Measurements from ENCODE around the gene STIM2.
A peak's percentile ranks its signal among the peaks of the same experiment; 100 is the strongest.

Gene STIM2

DNA sequence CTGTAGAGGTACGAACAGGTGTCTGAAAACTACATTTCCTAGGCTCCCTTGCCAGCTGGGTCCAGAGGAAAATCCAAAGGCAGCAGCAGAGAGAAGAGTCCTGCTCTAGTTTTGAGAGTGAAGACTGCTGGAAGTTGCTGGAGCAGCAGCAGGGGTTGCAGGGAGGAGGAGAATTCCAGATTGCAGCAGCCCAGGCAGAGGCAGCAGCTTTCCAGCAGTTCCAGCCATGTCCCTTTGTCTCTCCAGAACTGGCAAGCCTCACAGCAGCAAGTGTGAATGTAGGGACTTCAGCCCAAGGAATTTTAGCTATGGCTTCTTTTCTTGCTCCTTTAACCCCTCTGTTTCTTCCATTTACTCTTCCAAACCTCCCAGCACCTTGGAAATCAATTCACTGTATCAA, 24.1 kb upstream of the STIM2 start:
- Histone ChIP-seq H3K9me3 (ENCODE audit: insufficient read depth, low read depth, low read length) (no peaks in the 10 kb centered on the region), H3K27me3 (ENCODE audit: insufficient read depth, low read length) (no peaks in the 10 kb centered on the region), H3K9ac (ENCODE audit: low read depth, low read length) (no peak overlapping the region), H3K4me3 (ENCODE audit: low read length) (no peak overlapping the region), H3K36me3 (ENCODE audit: insufficient read depth, low read length) (no peaks in the 10 kb centered on the region), H3K4me1 (ENCODE audit: insufficient read depth, low read length) (peaks cover 6% of the 10 kb centered on the region; the same call in 1 of the 2 replicates), H3K27ac (ENCODE audit: low read depth, low read length) (no peak overlapping the region)
- WGBS: 89% methylated on average over 1 of the region's 1 CpG

DNA sequence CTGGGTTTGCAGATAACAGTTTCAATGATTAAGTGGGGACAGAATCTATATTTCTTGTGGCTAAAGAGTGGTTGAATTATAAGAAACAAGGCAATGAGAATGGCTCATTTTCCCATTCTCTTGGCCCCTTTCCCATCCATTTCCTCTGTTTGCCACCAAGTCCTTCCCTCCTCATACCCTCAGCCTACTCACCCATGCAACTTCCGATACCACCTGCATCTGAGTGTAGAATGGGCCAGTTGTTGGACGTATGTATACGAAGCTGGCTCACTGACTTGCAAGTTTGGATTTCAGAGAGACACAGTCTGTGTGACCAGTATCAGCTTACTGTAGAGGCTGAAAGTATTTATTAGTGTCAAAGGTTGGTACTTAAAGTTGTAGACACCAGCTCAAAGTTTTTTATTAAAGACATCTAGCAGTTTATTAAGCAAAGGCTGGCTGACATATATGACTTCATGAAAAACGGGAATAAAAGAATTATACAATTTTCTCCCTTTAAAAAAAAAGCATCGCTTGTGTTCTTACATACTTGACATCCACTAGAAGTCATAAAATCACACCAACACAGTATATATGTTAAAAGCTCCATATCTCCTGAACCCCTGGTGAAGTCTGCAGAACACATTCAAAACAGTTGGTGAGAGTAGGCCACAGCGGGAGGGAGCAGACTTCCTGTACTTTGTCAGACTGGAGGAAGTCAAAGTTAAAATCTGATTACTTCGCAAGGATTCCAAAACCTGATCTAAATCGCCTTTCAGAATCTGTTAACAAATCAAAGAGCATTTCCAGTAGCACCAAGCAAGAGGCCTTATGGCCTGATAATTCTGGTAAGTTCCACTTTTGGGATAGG, 22.4 kb upstream of the STIM2 start:
- H3K9ac ChIP-seq (ENCODE audit: low read depth, low read length): no peak overlapping the region
- H3K27ac ChIP-seq (ENCODE audit: low read depth, low read length): no peak overlapping the region
- H3K36me3 ChIP-seq (ENCODE audit: insufficient read depth, low read length): no peaks in the 10 kb centered on the region
- 92% methylated on average over 8 of the region's 8 CpGs for WGBS
- H3K4me1 ChIP-seq (ENCODE audit: insufficient read depth, low read length): peaks cover 6% of the 10 kb centered on the region; the same call in 1 of the 2 replicates
- H3K9me3 ChIP-seq (ENCODE audit: insufficient read depth, low read depth, low read length): no peaks in the 10 kb centered on the region
- H3K27me3 ChIP-seq (ENCODE audit: insufficient read depth, low read length): no peaks in the 10 kb centered on the region
- H3K4me3 ChIP-seq (ENCODE audit: low read length): no peak overlapping the region

GRCh38 chr4:26839016-26839415, 21.6 kb upstream of the STIM2 start:
- 97% methylated on average over 5 of the region's 5 CpGs for WGBS
- Histone ChIP-seq H3K9ac (ENCODE audit: low read depth, low read length) (no peak overlapping the region), H3K4me3 (ENCODE audit: low read length) (no peak overlapping the region), H3K36me3 (ENCODE audit: insufficient read depth, low read length) (no peaks in the 10 kb centered on the region), H3K9me3 (ENCODE audit: insufficient read depth, low read depth, low read length) (no peaks in the 10 kb centered on the region), H3K4me1 (ENCODE audit: insufficient read depth, low read length) (peaks cover 6% of the 10 kb centered on the region; the same call in 1 of the 2 replicates), H3K27me3 (ENCODE audit: insufficient read depth, low read length) (no peaks in the 10 kb centered on the region), H3K27ac (ENCODE audit: low read depth, low read length) (no peak overlapping the region)

- H3K36me3 ChIP-seq (ENCODE audit: insufficient read depth, low read length): no peaks in the 10 kb centered on the region
- H3K27me3 ChIP-seq (ENCODE audit: insufficient read depth, low read length): no peaks in the 10 kb centered on the region
- H3K4me3 ChIP-seq (ENCODE audit: low read length): no peak overlapping the region
- WGBS: 92% methylated on average over 5 of the region's 5 CpGs
- no peaks in the 10 kb centered on the region for H3K9me3 ChIP-seq (ENCODE audit: insufficient read depth, low read depth, low read length)
- peaks cover 6% of the 10 kb centered on the region; the same call in 1 of the 2 replicates for H3K4me1 ChIP-seq (ENCODE audit: insufficient read depth, low read length)
- H3K9ac ChIP-seq (ENCODE audit: low read depth, low read length): no peak overlapping the region
- H3K27ac ChIP-seq (ENCODE audit: low read depth, low read length): no peak overlapping the region
Measured at GRCh38 chr4:26839534-26839951, 21.1 kb upstream of the STIM2 start.

- Histone ChIP-seq H3K4me3 (ENCODE audit: low read length) (no peak overlapping the region), H3K9ac (ENCODE audit: low read depth, low read length) (no peak overlapping the region), H3K9me3 (ENCODE audit: insufficient read depth, low read depth, low read length) (no peaks in the 10 kb centered on the region), H3K27ac (ENCODE audit: low read depth, low read length) (no peak overlapping the region), H3K36me3 (ENCODE audit: insufficient read depth, low read length) (no peaks in the 10 kb centered on the region), H3K27me3 (ENCODE audit: insufficient read depth, low read length) (no peaks in the 10 kb centered on the region), H3K4me1 (ENCODE audit: insufficient read depth, low read length) (peaks cover 6% of the 10 kb centered on the region; the same call in 1 of the 2 replicates)
- 96% methylated on average over 4 of the region's 5 CpGs for whole genome bisulfite sequencing
Measured at GRCh38 chr4:26840786-26841185, 19.9 kb upstream of the STIM2 start.

- Histone ChIP-seq H3K4me3 (ENCODE audit: low read length) (no peak overlapping the region), H3K27me3 (ENCODE audit: insufficient read depth, low read length) (no peaks in the 10 kb centered on the region), H3K36me3 (ENCODE audit: insufficient read depth, low read length) (no peaks in the 10 kb centered on the region), H3K27ac (ENCODE audit: low read depth, low read length) (no peak overlapping the region), H3K9me3 (ENCODE audit: insufficient read depth, low read depth, low read length) (no peaks in the 10 kb centered on the region), H3K4me1 (ENCODE audit: insufficient read depth, low read length) (peaks cover 6% of the 10 kb centered on the region; the same call in 1 of the 2 replicates), H3K9ac (ENCODE audit: low read depth, low read length) (no peak overlapping the region)
- 90% methylated on average over 2 of the region's 2 CpGs for WGBS
Measured at GRCh38 chr4:26842911-26843310, 17.7 kb upstream of the STIM2 start.

DNA sequence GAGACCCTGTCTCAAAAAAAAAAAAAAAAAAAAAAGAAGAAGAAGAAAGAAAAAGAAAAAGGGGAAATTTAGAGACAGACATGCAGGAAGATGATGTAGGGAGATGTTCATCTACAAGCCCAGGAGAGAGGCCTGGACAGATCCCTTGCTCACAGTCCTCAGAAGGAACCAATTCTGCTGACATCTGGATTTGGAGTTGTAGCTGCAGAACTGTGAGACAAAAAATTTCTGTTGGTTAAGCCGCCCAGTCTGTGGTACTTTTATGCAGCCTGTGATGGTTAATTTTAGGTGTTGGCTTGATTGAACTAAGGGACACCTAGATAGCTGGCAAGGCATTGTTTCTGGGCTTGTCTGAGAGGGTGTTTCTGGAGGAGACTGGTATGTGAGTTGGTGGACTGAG, 10.1 kb upstream of the STIM2 start:
- no peak overlapping the region for H3K4me3 ChIP-seq (ENCODE audit: low read length)
- no peaks in the 10 kb centered on the region for H3K9me3 ChIP-seq (ENCODE audit: insufficient read depth, low read depth, low read length)
- no peak overlapping the region for H3K9ac ChIP-seq (ENCODE audit: low read depth, low read length)
- H3K36me3 ChIP-seq (ENCODE audit: insufficient read depth, low read length): no peaks in the 10 kb centered on the region
- no peak overlapping the region for H3K27ac ChIP-seq (ENCODE audit: low read depth, low read length)
- WGBS: 91% methylated on average over 1 of the region's 1 CpG
- H3K4me1 ChIP-seq (ENCODE audit: insufficient read depth, low read length): peaks cover 5% of the 10 kb centered on the region; the same call in 1 of the 2 replicates
- no peaks in the 10 kb centered on the region for H3K27me3 ChIP-seq (ENCODE audit: insufficient read depth, low read length)

DNA sequence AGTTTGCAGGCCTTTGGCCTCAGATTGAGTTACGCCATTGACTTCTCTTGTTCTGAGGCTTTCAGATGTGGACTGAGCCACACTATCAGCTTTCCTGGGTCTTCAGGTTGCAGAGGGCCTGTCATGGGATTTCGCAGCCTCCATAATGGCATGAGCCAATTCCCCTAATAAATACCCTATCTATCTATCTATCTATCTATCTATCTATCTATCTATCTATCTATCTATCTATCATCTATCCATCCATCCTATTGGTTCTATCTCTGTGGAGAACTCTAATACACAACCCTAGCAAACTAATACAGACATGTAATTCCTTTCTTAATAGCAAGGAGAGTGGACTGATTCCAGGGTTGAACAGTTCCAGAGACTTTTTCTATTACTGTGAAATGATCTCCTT, 9.5 kb upstream of the STIM2 start:
- no peaks in the 10 kb centered on the region for H3K36me3 ChIP-seq (ENCODE audit: insufficient read depth, low read length)
- peaks cover 5% of the 10 kb centered on the region; the same call in 1 of the 2 replicates for H3K4me1 ChIP-seq (ENCODE audit: insufficient read depth, low read length)
- no peaks in the 10 kb centered on the region for H3K27me3 ChIP-seq (ENCODE audit: insufficient read depth, low read length)
- no peak overlapping the region for H3K27ac ChIP-seq (ENCODE audit: low read depth, low read length)
- WGBS: 91% methylated on average over 2 of the region's 2 CpGs
- H3K4me3 ChIP-seq (ENCODE audit: low read length): no peak overlapping the region
- H3K9me3 ChIP-seq (ENCODE audit: insufficient read depth, low read depth, low read length): no peaks in the 10 kb centered on the region
- H3K9ac ChIP-seq (ENCODE audit: low read depth, low read length): no peak overlapping the region

DNA sequence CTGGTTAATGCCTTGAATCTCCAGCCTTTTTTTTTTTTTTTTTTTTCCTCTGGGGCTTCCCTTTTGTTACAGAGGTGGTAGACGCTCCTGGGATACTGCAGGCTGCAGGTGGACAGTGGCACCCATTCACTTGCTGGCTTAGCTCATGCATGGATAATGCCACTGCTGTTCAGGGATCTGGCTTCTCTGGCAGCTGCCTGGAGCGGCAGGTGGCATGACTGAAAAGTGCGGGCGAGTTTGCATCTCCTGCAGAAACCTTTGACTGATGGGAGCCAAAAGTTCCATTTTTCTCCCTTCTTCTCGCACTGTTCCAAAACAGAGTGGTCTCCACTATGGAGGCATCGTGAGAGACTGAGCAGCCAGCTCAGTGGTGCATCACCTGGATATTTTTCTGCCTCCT, 5.9 kb upstream of the STIM2 start:
- H3K4me1 ChIP-seq (ENCODE audit: insufficient read depth, low read length): peaks cover 20% of the 10 kb centered on the region
- 69% methylated on average over 6 of the region's 6 CpGs for WGBS

GRCh38 chr4:26856906-26857277, 3.7 kb upstream of the STIM2 start:
- WGBS: 24% methylated on average over 5 of the region's 7 CpGs
- peaks cover 26% of the 10 kb centered on the region for H3K4me1 ChIP-seq (ENCODE audit: insufficient read depth, low read length)
- H3K27me3 ChIP-seq (ENCODE audit: insufficient read depth, low read length): no peaks in the 10 kb centered on the region; the same call in 1 of the 2 replicates
- no peaks in the 10 kb centered on the region for H3K9me3 ChIP-seq (ENCODE audit: insufficient read depth, low read depth, low read length)
- H3K9ac ChIP-seq (ENCODE audit: low read depth, low read length): peak overlapping the region; percentile 67
- no peak overlapping the region for H3K27ac ChIP-seq (ENCODE audit: low read depth, low read length)
- peak overlapping the region; percentile 79 for H3K4me3 ChIP-seq (ENCODE audit: low read length)
- no peaks in the 10 kb centered on the region for H3K36me3 ChIP-seq (ENCODE audit: insufficient read depth, low read length)

More for the DNA sequence above, 5.9 kb upstream of the STIM2 start:
- Histone ChIP-seq H3K9ac (ENCODE audit: low read depth, low read length) (no peak overlapping the region), H3K9me3 (ENCODE audit: insufficient read depth, low read depth, low read length) (no peaks in the 10 kb centered on the region), H3K36me3 (ENCODE audit: insufficient read depth, low read length) (no peaks in the 10 kb centered on the region), H3K27me3 (ENCODE audit: insufficient read depth, low read length) (no peaks in the 10 kb centered on the region; the same call in 1 of the 2 replicates), H3K4me3 (ENCODE audit: low read length) (no peak overlapping the region), H3K27ac (ENCODE audit: low read depth, low read length) (no peak overlapping the region)

GRCh38 chr4:26857278-26858034, 3.2 kb upstream of the STIM2 start:
- peak overlapping the region; percentile 4; the same call in 1 of the 2 replicates for H3K27ac ChIP-seq (ENCODE audit: low read depth, low read length)
- peak overlapping the region; percentile 67 for H3K9ac ChIP-seq (ENCODE audit: low read depth, low read length)
- H3K27me3 ChIP-seq (ENCODE audit: insufficient read depth, low read length): peaks cover 3% of the 10 kb centered on the region
- H3K4me1 ChIP-seq (ENCODE audit: insufficient read depth, low read length): peaks cover 31% of the 10 kb centered on the region
- WGBS: under 1% methylated on average over 65 of the region's 65 CpGs
- H3K9me3 ChIP-seq (ENCODE audit: insufficient read depth, low read depth, low read length): no peaks in the 10 kb centered on the region
- H3K36me3 ChIP-seq (ENCODE audit: insufficient read depth, low read length): no peaks in the 10 kb centered on the region
- peak overlapping the region; percentile 79 for H3K4me3 ChIP-seq (ENCODE audit: low read length)

Measured in HUES64 (cell line).